GM12875 (cell line): ENCODE data around the gene LSS.

Source experiments
- H3K4me3 ChIP-seq: one replicate; pipeline ENCODE4 v1.5.1; 2011; ENCODE audit warnings: low read depth, low read length, control low read depth
- TF ChIP-seq, protein P1 (sequence below): IDR thresholded peaks from 2 replicates; pipeline ENCODE4 v1.5.1; 2011; ENCODE audit warnings: low read depth, mild to moderate bottlenecking, control low read depth, inconsistent platforms, low read length, moderate library complexity, borderline replicate concordance; ENCODE audit not compliant: insufficient read depth

LSS gene

DNA sequence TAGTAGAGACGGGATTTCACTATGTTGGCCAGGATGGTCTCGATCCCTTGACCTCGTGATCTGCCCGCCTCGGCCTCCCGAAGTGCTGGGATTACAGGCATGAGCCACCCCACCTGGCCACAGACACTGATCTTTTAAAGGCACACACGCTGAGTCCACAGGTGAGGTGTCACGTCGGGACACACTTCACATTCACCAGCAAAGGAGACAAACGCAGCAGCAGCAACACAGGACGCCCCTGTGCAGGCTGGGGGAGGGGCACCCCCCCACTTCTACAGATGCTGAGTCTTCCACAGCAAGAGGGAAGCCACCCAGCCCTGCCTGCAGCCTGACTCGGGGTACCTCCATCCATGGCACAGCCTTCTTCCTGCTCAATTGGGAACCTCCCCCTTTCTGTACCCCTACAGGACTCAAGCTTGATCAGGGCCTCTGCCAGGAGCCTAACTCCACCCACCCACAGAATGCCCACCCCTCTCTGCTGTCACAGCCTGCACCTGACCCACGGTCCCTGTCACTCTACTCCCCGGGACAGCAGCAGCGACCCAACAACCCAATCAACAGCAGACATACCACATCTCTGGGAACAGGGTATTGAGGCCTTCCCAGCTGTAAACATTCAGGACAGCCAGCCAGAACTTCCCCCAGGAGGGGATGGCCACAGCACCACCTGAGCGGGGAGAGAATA, 9.5 kb downstream of the LSS start:
- no peak overlapping the region for H3K4me3 ChIP-seq
- TF ChIP-seq, protein P1, sequence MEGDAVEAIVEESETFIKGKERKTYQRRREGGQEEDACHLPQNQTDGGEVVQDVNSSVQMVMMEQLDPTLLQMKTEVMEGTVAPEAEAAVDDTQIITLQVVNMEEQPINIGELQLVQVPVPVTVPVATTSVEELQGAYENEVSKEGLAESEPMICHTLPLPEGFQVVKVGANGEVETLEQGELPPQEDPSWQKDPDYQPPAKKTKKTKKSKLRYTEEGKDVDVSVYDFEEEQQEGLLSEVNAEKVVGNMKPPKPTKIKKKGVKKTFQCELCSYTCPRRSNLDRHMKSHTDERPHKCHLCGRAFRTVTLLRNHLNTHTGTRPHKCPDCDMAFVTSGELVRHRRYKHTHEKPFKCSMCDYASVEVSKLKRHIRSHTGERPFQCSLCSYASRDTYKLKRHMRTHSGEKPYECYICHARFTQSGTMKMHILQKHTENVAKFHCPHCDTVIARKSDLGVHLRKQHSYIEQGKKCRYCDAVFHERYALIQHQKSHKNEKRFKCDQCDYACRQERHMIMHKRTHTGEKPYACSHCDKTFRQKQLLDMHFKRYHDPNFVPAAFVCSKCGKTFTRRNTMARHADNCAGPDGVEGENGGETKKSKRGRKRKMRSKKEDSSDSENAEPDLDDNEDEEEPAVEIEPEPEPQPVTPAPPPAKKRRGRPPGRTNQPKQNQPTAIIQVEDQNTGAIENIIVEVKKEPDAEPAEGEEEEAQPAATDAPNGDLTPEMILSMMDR = no peak

DNA sequence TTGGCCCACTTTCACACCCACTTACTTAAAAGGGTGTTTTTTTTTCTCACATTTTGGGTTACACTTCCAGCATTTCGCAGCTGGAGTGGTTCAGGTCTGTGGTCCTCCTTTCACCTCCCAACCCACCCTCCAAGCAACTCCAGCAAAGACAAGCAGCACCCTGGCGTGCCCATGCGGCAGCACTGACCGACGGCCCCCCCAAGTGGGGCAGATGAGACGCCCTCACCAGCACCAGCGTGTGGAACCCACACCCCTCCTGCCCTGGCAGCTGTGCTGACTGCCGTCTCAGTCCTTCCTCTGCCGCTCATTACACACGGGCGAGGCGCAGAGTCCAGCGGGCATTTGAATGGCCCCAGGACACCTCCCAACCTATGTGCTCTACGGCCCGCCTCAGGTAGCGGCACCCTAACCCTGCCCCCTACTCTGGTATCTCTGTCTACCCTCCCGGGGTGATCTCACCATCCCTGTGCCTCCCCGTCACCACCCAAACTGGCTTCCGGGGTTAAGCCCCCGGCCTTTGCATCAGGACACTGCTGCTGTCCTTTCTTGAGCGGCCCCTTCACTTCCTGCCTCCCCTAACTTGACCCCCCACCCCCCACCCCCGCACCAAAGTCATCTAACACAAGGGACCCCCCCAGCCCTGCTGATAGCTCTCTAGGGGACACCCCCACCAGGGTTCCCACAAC, 10.9 kb downstream of the LSS start:
- TF ChIP-seq, protein P1 = no peak
- no peak overlapping the region for H3K4me3 ChIP-seq

GRCh38 chr21:46216132-46216747, 12.3 kb downstream of the LSS start:
- TF ChIP-seq, protein P1 = no peak
- H3K4me3 ChIP-seq = no peak overlapping the region

DNA sequence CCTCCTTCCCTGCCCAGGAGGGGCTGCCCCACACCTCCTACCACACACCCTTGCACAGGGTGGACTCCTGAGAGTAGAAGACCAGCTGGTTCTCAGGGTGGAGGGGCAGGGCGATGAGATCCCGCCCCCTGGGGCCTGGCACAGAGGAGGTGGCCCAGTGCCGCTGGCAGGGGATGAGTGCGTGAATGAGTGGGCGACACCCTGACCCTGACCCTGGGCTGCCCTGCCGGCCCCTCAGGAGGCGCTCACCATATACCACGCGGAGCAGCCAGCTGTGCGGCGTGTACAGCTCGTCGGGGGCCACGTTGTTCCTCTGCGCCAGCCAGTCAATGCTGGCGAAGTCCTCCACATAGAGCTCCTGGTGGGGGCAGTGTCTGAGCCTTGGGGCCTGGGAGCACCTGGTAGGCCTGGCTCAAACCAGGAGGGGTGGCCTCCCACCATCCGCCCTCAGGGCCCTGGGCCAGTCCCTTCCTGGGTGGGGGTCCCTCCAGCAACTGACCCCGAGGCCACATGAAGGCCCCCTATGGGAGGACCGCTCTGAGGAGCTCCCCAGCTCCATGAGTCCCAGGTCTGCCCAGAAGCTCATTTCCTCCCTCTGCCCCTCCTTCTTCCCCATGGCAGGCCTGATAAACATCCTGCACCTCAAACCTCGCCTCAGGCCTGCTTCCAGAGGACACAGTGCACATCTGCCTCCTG, 13.0 kb downstream of the LSS start:
- TF ChIP-seq, protein P1 = no peak
- H3K4me3 ChIP-seq = no peak overlapping the region

- TF ChIP-seq, protein P1 = no peak
- no peak overlapping the region for H3K4me3 ChIP-seq
Observed at GRCh38 chr21:46214478-46215340, 13.9 kb downstream of the LSS start.

DNA sequence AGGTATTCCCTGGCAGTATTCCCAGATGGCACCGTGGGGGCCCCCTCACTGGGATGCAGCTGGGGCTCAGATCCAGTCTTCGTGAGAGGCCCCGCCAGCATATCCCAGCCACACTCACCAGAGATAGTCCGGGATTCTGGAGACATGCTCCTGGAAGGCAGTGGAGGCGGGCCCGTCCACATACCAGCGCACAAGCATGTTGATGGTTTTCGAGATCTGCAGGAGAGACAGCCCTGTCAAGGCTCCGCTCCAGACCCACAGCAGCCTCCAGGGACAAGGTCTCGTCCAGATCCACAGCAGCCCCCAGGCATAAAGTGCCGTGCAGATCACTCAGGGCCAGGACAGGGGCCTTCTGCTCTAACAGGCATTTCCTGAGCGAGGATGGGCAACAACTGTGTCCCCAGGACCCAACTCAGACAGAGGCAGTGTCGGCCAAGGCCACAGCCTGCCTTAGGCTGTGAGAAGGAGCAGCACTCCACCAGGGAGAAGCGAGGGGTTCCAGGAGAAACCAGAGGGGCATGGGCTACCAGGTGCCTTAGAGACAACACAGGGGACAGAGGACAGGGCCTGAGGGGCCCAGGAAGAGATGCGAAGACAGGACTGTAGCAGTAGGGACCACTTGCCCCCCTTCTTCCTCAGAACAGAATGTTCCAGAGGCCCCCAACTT, 14.8 kb downstream of the LSS start:
- TF ChIP-seq, protein P1 = no peak

More for the DNA sequence above, 14.8 kb downstream of the LSS start:
- no peak overlapping the region for H3K4me3 ChIP-seq
